ENCODE results near the gene DTNBP1. TPM values are rescaled to one million over a fixed set of nuclear protein-coding genes. Genes with fewer than 3 reads are reported as not detected.

DTNBP1 gene
- total and polyA plus RNA-seq, 2 of the 13 experiments (the other 11 are each of a cell fraction or from before 2014, with no cell fraction given), result 6.6 to 19.1 TPM

GRCh38 chr6:15573384-15573783, 89.4 kb downstream of the DTNBP1 start:
- Histone ChIP-seq H3K4me3 (replicated peaks in 1 of 3; ENCODE audit: insufficient read depth in 1 of 3, low read depth in 2 of 3, low read length in 3 of 3) (no peak overlapping the region), H3K9ac (ENCODE audit: insufficient read depth, low read depth, low read length) (no peak overlapping the region), H3K27ac (ENCODE audit: extremely low read length, insufficient read depth, low read length) (no peak overlapping the region), H4K20me1 (ENCODE audit: insufficient read depth, low read length) (no peaks in the 10 kb centered on the region), H3K36me3 (replicated peaks in 1 of 2; ENCODE audit: control insufficient read depth in 1 of 2, insufficient read depth in 2 of 2, low read length in 2 of 2) (no peaks in the 10 kb centered on the region), H3K9me3 (ENCODE audit: low read length) (no peaks in the 10 kb centered on the region), H3K27me3 (ENCODE audit: control insufficient read depth in 1 of 2, insufficient read depth in 2 of 2, low read length in 2 of 2) (no peaks in the 10 kb centered on the region), H2AFZ (ENCODE audit: low read length) (no peak overlapping the region), H3K4me2 (ENCODE audit: low read depth, low read length) (no peak overlapping the region), H3K79me2 (ENCODE audit: insufficient read depth, low read length) (no peaks in the 10 kb centered on the region), H3K4me1 (ENCODE audit: insufficient read depth, low read length) (peaks cover 5% of the 10 kb centered on the region; the same call in 1 of the 2 replicates)
- 87% methylated on average over 4 of the region's 4 CpGs for WGBS (ENCODE audit: low lambda C conversion rate)
- ATAC-seq (no peak), DNase-seq (ENCODE audit: low spot score) (no peak), FAIRE-seq (no peak)
- CTCF ChIA-PET (ENCODE audit: low intra/inter-chr PET ratio, low total read pairs), result no interaction called here
- intact Hi-C loops (cut with micrococcal nuclease; ENCODE audit: unreplicated experiment) (no loop called here), in situ Hi-C loops (cut with HindIII; ENCODE audit: extremely low pct_ligation_motif_present, low pct_unique_long_range_greater_than_20kb) (no loop called here)
- no TSS peak for BruUV-seq (replicated peaks)
- POLR2A ChIA-PET, result no interaction called here
- TF ChIP-seq TOPORS (CRISPR knock-in tag; IDR thresholded peaks at IDR 0.05) (no peak), KLF12 (CRISPR knock-in tag; IDR thresholded peaks at IDR 0.05; ENCODE audit: borderline replicate concordance) (no peak), ZBTB49 (CRISPR knock-in tag; IDR thresholded peaks at IDR 0.05; ENCODE audit: borderline replicate concordance) (no peak), SOX5 (CRISPR knock-in tag; IDR thresholded peaks at IDR 0.05; ENCODE audit: borderline replicate concordance) (peak; percentile 32; the same call in 1 of the 2 replicates), SOX13 (IDR thresholded peaks at IDR 0.05) (no peak), SOX13 (CRISPR knock-in tag; conservative IDR thresholded peaks at IDR 0.05 in 1 of 2, IDR thresholded peaks at IDR 0.05 in 1 of 2) (peak in 1 of 2 experiments; percentile 33; a peak in 1 of 4 replicates), ZNF432 (CRISPR knock-in tag; IDR thresholded peaks at IDR 0.05; ENCODE audit: borderline replicate concordance) (no peak)

Data from HepG2 (cell line).